Stimulated activated CD4-positive, alpha-beta T cell treated with anti-CD3 and anti-CD28 coated beads, Interleukin-1b, Interleukin-23, amount 100 ng/mL, for 1 hour (primary cell): ENCODE data around the gene C4BPA.

ENCODE experiments used
- DNase-seq, 2 donors: peaks; one replicate each; pipeline ENCODE4 v3.0.0-alpha.2; 2020; ENCODE audit warnings: low read depth in 2 of 2

C4BPA gene

GRCh38 chr1:207115269-207115668, 11.2 kb downstream of the C4BPA start:
- no peak for DNase-seq

GRCh38 chr1:207124389-207124788, 20.4 kb downstream of the C4BPA start:
- DNase-seq = no peak

GRCh38 chr1:207128336-207128921, 24.4 kb downstream of the C4BPA start:
- no peak for DNase-seq

DNA sequence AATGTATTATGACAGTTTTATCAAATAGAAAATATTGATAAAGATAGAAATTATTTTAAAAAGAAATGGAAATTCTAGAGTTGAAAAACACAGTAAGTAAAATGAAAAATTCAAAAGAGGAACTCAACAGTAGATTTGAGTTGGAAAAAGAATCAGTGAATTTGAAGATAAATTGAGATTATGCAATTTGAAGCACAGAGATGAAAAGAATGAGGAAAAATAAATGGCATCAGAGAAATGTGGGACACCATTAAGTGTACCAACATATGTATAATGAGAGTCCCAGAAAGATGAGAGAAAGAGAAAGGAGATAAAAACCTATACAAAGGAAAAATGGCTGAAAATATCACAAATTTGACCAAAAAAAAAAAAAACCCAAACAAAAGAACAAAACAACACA, 25.0 kb downstream of the C4BPA start:
- DNase-seq = no peak

GRCh38 chr1:207130252-207131036, 26.4 kb downstream of the C4BPA start:
- DNase-seq = no peak

GRCh38 chr1:207131163-207131562, 27.1 kb downstream of the C4BPA start:
- DNase-seq = no peak

- DNase-seq = no peak
Observed at GRCh38 chr1:207134581-207134980, 30.5 kb downstream of the C4BPA start.

DNA sequence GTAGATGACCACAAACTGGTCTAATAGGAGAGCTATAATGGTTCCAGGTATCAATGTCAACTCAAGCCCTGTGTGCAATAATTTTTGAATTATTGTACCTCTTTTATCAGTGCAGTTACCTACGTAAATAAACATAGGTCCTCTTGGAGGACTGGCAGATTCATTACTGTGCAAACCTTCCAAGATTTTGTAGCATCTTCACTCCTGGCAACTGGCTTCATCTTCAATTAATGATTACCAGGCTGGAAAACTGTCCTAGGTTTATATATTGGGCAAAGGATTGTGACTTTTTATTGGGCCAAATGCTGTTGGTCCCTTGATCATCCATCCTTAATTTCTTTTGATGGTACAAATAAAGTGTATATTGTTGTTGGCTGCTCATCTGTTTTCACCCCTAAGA, 35.6 kb downstream of the C4BPA start:
- DNase-seq = no peak

GRCh38 chr1:207140536-207140935, 36.5 kb downstream of the C4BPA start:
- no peak for DNase-seq

DNA sequence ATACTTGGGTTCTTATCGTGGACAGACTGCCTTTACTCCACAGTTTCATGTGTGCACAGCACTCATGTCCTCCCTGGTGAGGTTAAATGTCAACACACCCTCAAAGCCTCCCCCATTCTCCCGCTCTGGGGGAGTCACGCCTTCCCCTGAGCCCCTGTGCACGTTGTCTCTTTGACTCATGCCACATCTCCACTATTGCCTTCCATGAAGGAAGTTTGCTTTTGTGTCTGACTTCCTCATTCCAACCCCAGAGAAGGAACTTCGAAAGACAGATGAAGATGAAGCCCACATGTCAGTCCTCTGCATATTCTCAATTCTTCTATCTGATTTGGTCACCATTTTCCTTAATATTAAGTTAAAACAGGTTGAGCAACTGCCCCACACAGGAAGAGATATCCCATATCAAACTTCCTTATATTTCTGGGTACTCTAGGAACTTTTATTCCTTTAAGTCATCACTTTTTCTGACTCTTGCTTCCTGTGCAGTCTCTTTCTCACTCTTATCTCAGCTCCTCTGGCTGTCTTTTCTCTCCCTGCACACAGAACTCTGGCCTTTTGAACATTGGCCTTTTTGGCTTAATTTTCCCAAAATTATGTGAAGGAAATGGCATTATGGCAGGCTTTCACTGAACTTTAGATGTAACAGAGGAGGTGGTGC, 41.5 kb downstream of the C4BPA start:
- DNase-seq = no peak

DNA sequence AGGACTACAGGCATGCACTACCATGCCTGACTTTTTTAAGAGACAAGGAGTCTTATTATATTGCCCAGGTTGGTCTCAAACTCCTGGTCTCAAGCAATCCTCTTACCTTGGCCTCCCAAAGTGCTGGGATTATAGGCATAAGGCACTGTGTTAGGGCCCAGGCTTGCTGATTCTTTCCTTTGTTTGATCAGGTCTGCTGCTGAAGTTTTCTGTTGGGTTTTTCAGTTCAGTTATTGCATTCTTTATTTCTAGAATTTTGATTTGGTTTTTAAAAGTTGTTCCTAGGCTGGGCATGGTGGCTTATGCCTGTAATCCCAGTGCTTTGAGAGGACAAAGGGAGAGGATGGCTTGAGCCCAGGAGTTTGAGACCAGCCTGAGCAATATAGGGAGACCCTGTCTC, 47.9 kb downstream of the C4BPA start:
- DNase-seq = no peak

DNA sequence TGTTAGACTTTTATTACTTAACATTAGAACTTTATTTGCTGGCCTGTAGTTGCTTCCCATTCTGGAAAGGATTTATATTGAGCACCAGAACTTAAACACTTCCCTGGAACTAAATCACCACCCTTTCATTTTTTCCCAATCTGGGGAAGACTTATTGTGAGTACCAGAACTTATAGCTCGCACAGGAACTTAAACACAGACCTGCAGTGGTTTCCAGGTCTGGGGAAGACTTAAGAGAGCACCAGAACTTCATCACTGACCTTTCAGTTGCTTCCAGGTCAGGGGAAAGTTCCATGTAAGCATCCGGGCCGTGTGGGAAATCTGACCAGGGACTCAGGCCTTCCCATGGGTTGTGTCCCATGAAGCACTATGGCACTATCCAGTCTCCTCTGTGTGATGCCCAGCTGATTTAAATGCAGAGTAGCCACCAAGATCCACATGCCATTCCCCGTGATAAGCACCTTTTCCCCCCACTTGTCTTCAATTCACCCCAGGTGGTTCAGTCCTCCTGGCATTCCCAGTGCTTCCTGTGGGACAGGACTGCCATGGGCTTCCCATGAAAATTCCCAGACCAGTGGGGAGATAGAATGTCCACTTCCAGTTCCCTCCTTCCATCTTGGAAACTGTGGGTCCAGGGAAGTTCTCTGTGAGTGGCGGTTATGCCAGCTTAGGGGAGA, 48.9 kb downstream of the C4BPA start:
- no peak for DNase-seq

- DNase-seq = no peak
Observed at GRCh38 chr1:207155028-207155427, 51.0 kb downstream of the C4BPA start.

- DNase-seq = no peak
Observed at GRCh38 chr1:207156095-207156494, 52.1 kb downstream of the C4BPA start.

DNA sequence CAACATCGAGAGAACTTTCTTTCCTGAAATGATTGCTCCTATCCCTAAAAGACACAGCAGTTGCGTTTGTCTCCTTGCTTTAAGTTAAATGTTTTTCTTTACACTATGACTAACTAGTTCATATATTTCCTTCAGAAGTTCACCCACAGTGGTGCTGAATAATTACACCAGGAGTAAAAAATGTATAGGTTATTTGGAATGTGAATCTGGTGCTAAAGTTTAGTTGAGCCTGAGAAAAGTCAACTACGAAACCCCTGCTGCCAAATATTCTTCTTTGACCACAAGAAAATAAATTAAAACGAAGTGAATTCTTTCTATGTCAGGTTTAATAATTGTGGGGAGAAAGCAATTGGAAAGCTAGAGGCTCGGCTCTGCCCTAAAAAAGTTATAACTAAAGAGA, 52.8 kb downstream of the C4BPA start:
- no peak for DNase-seq

- DNase-seq = no peak
Observed at GRCh38 chr1:207164086-207164485, 60.1 kb downstream of the C4BPA start.

GRCh38 chr1:207172321-207172720, 68.3 kb downstream of the C4BPA start:
- no peak for DNase-seq

- DNase-seq = no peak
Observed at GRCh38 chr1:207172885-207173284, 68.9 kb downstream of the C4BPA start.

DNA sequence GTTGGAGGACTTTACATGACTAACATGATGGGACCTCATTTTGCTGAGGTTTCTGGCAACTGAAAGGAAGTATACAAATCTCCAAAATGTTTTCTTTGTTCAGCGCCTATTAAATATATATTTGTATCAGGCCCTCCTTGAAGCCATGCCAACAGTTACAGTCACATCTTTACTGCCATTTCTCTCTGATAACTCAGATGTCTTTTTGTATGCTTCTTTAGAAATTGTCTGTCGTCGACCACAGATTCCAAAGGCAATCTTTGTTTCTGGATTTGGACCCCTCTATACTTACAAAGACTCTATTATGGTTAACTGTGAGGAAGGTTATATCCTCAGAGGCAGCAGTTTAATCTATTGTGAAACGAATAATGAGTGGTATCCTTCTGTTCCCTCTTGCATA, 69.4 kb downstream of the C4BPA start:
- DNase-seq = no peak

- DNase-seq = no peak
Observed at GRCh38 chr1:207174913-207175312, 70.9 kb downstream of the C4BPA start.

DNA sequence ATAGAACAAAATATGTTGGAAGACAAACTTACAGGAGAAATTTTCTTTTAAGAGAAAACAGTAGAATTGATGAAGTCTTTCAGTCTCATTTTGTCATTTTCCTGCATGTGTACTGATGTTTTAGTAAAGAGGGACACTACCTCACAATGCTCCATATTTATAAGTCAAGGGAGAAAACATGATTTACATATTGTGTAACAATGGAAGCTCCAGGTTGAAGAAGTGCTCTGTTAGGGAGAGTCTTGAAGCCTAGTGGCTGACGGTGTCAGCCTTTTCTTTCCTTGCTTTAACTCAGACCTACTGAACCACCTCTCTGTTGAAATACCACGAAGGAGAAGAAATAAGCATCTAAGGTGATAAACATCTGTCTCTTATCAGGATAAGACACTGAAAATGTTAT, 75.0 kb downstream of the C4BPA start:
- DNase-seq = no peak

DNA sequence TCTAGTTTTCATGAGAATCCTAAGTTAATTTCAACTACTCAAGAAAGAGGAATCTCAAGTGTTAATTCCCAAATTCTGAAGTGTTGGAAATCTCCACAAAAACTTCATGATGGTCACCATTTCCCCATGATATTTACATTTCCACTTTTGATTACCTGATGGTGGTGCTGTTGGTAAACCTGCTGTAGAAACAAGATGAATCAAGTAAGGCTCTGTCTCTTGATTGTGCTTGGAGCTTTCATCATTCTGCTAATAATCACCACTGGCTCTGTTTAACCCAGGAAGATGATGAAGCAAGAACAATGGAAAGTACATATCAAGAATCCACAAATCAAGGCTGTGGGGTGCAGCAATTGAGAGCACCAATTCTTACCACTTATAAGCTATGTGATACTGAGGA, 77.8 kb downstream of the C4BPA start:
- DNase-seq = no peak

- DNase-seq = no peak
Observed at GRCh38 chr1:207186503-207186902, 82.5 kb downstream of the C4BPA start.
